GM23338 (cell line): ENCODE measurements around the gene SULF2. TPM values are rescaled to one million over a fixed set of nuclear protein-coding genes. Genes with fewer than 3 reads are reported as not detected.

ENCODE experiments used
- ATAC-seq: fragments of 200-7000 bp; cut with Tn5 transposase; 3 replicates; pipeline ENCODE4 v1.9.1; 2020
- DNase-seq: peaks from one replicate; pipeline ENCODE4 v3.0.0-alpha.2; 2015; ENCODE audit warnings: low spot score
- H2AFZ ChIP-seq: fragments of 200-600 bp; sonication (generic); 2 replicates; pipeline ENCODE4 v1.8.0; 2016; ENCODE audit warnings: antibody characterized with exemption, mild to moderate bottlenecking, moderate library complexity
- H3F3A ChIP-seq: fragments of 200-600 bp; sonication (generic); replicated peaks from 2 replicates; pipeline ENCODE4 v1.8.0; 2017; ENCODE audit warnings: antibody characterized with exemption, mixed run types, low read depth
- H3K27ac ChIP-seq: fragments of 200-600 bp; sonication (generic); 2 replicates; pipeline ENCODE4 v1.6.1; 2016; ENCODE audit warnings: low read depth
- H3K27me3 ChIP-seq: fragments of 200-600 bp; sonication (generic); 2 replicates; pipeline ENCODE4 v1.8.0; 2016; ENCODE audit warnings: mild to moderate bottlenecking, mixed run types, moderate library complexity; ENCODE audit not compliant: insufficient read depth
- H3K36me3 ChIP-seq: fragments of 200-600 bp; sonication (generic); 2 replicates; pipeline ENCODE4 v1.8.0; 2016; ENCODE audit warnings: mild to moderate bottlenecking; ENCODE audit not compliant: insufficient read depth
- H3K4me1 ChIP-seq: fragments of 200-600 bp; sonication (generic); 2 replicates; pipeline ENCODE4 v1.8.0; 2016; ENCODE audit warnings: mild to moderate bottlenecking, moderate library complexity; ENCODE audit not compliant: insufficient read depth
- H3K4me2 ChIP-seq: fragments of 200-600 bp; sonication (generic); 2 replicates; pipeline ENCODE4 v1.7.1; 2017; ENCODE audit warnings: mixed run types
- H3K4me3 ChIP-seq: fragments of 200-600 bp; sonication (generic); 2 replicates; pipeline ENCODE4 v1.6.1; 2016; ENCODE audit warnings: mixed run types
- H3K79me2 ChIP-seq: fragments of 200-600 bp; sonication (generic); replicated peaks from 2 replicates; pipeline ENCODE4 v1.8.0; 2017; ENCODE audit warnings: mild to moderate bottlenecking; ENCODE audit not compliant: insufficient read depth
- H3K9me2 ChIP-seq: fragments of 200-600 bp; sonication (generic); 2 replicates; pipeline ENCODE4 v1.8.0; 2017; ENCODE audit not compliant: insufficient read depth
- H4K20me1 ChIP-seq: fragments of 200-600 bp; sonication (generic); replicated peaks from 2 replicates; pipeline ENCODE4 v1.8.0; 2017; ENCODE audit warnings: mild to moderate bottlenecking; ENCODE audit not compliant: insufficient read depth
- H3K27ac Mint-ChIP-seq: 2 replicates; pipeline ENCODE4 v1.8.0; 2020; ENCODE audit warnings: inconsistent platforms, mild to moderate bottlenecking, moderate library complexity, mixed read lengths
- H3K27me3 Mint-ChIP-seq: 3 replicates; pipeline ENCODE4 v1.8.0; 2022; ENCODE audit warnings: low read depth, mild to moderate bottlenecking, moderate library complexity, mixed read lengths, inconsistent platforms; ENCODE audit not compliant: insufficient read depth, poor library complexity
- H3K36me3 Mint-ChIP-seq: 3 replicates; pipeline ENCODE4 v1.8.0; 2021; ENCODE audit warnings: low read depth, mild to moderate bottlenecking, inconsistent platforms, moderate library complexity, mixed read lengths
- H3K4me1 Mint-ChIP-seq: 3 replicates; pipeline ENCODE4 v1.8.0; 2020; ENCODE audit warnings: mild to moderate bottlenecking, inconsistent platforms, mixed read lengths
- H3K4me3 Mint-ChIP-seq: 3 replicates; pipeline ENCODE4 v1.8.0; 2021; ENCODE audit warnings: moderate library complexity, mild to moderate bottlenecking, inconsistent platforms, mixed read lengths
- H3K9me3 Mint-ChIP-seq: 3 replicates; pipeline ENCODE4 v1.8.0; 2020; ENCODE audit warnings: moderate library complexity, mild to moderate bottlenecking, inconsistent platforms, mixed read lengths
- ETS1 ChIP-seq: IDR thresholded peaks from 2 replicates; pipeline ENCODE4 v1.6.1; 2016; ENCODE audit warnings: antibody characterized with exemption
- EZH2phosphoT487 ChIP-seq: fragments of 200-600 bp; sonication (generic); IDR thresholded peaks from one replicate; pipeline ENCODE4 v1.8.1; 2018; ENCODE audit warnings: antibody characterized with exemption; ENCODE audit not compliant: unreplicated experiment
- NANOG ChIP-seq: IDR thresholded peaks from 2 replicates; pipeline ENCODE4 v1.6.1; 2016; ENCODE audit warnings: antibody characterized with exemption, borderline replicate concordance
- REST ChIP-seq: IDR thresholded peaks from one replicate; pipeline ENCODE4 v1.6.1; 2018; ENCODE audit warnings: antibody characterized with exemption; ENCODE audit not compliant: unreplicated experiment
- ZNF462 ChIP-seq: fragments of 250-450 bp; sonication (Bioruptor Pico); IDR thresholded peaks from 2 replicates; pipeline ENCODE4 v1.5.0; 2020; ENCODE audit warnings: mild to moderate bottlenecking, moderate library complexity
- polyA plus RNA-seq: library from polyadenylated mRNA; unstranded; fragments of >200 nt; fragmentation: Nextera tagmentation; extraction: Ambion mirVana; gene quantifications from 2 replicates; pipeline ENCODE4 v1.2.1, GENCODE V29; 2016
- total RNA-seq: library from RNA; depleted of rRNA; stranded (reverse); fragments of >200 nt; shearing (Covaris generic); gene quantifications from 2 replicates; pipeline ENCODE4 v1.2.3, GENCODE V29; 2014

The SULF2 gene
- total and polyA plus RNA-seq, 2 experiments from 2014 or later, result 9.5 to 20.7 TPM

GRCh38 chr20:47768016-47768824 is 17.1 kb downstream of the SULF2 start (continued):
- TF ChIP-seq REST (no peak), NANOG (no peak), ETS1 (no peak)

GRCh38 chr20:47765691-47766594 is 19.3 kb downstream of the SULF2 start:
- H3K4me2 ChIP-seq, result no peak overlapping the region; the same call in 1 of the 2 replicates
- peaks cover 12% of the 10 kb centered on the region for H3K9me3 Mint-ChIP-seq
- no peak overlapping the region; the same call in 1 of the 2 replicates for H3K4me3 ChIP-seq
- peaks cover 12% of the 10 kb centered on the region for H3K36me3 Mint-ChIP-seq
- H3K27ac ChIP-seq, result no peak overlapping the region
- no peaks in the 10 kb centered on the region for H3K9me2 ChIP-seq
- peaks cover 28% of the 10 kb centered on the region for H3K4me1 Mint-ChIP-seq
- H3K4me1 ChIP-seq, result peaks cover 11% of the 10 kb centered on the region
- H2AFZ ChIP-seq, result peak overlapping the region; percentile 6; the same call in 1 of the 2 replicates
- H3F3A ChIP-seq, result no peaks in the 10 kb centered on the region
- DNase-seq, result peak; percentile 73
- peak; percentile 81 for TF ChIP-seq ZNF462
- TF ChIP-seq EZH2phosphoT487, result no peak
- no peaks in the 10 kb centered on the region for H4K20me1 ChIP-seq
- H3K27me3 ChIP-seq, result no peaks in the 10 kb centered on the region
- H3K36me3 ChIP-seq, result no peaks in the 10 kb centered on the region
- H3K79me2 ChIP-seq, result no peaks in the 10 kb centered on the region
- H3K4me3 Mint-ChIP-seq, result no peak overlapping the region
- H3K27ac Mint-ChIP-seq, result peak overlapping the region; percentile 83; the same call in 1 of the 2 replicates
- ATAC-seq, result peak; percentile 87
- peaks cover 4% of the 10 kb centered on the region for H3K27me3 Mint-ChIP-seq
